ENCODE data around the gene SUGT1.

- TF ChIP-seq ZBTB21 (tag by site-specific recombination; IDR thresholded peaks at IDR 0.05) = no peak
- TF ChIP-seq ZNF416 (tag by site-specific recombination; IDR thresholded peaks at IDR 0.05) = no peak
- no peak for TF ChIP-seq REST (tag by site-specific recombination; IDR thresholded peaks at IDR 0.05)
Measured at GRCh38 chr13:52677823-52678222, 25.2 kb downstream of the SUGT1 start.

Data from HEK293 (cell line).